ENCODE data around the gene ADAMTS12.
"Not testable (repeated sequence)": the region's sequence is repeated elsewhere in the genome, so short reads cannot be mapped to it uniquely, and the experiment has no call there.

Gene ADAMTS12

GRCh38 chr5:33549982-33550567, 341.7 kb downstream of the ADAMTS12 start:
- H3K9me3 Mint-ChIP-seq (ENCODE audit: low read depth) = peaks cover 7% of the 10 kb centered on the region
- peaks cover 11% of the 10 kb centered on the region for H3K27me3 Mint-ChIP-seq
- H3K36me3 Mint-ChIP-seq = no peaks in the 10 kb centered on the region
- no peak overlapping the region for H3K4me3 Mint-ChIP-seq
- no peaks in the 10 kb centered on the region for H3K4me1 Mint-ChIP-seq (ENCODE audit: low read depth)
- H3K27ac Mint-ChIP-seq = no peak overlapping the region

- H3K4me3 Mint-ChIP-seq; H3K4me1 Mint-ChIP-seq (ENCODE audit: low read depth); H3K27me3 Mint-ChIP-seq; H3K27ac Mint-ChIP-seq; H3K9me3 Mint-ChIP-seq (ENCODE audit: low read depth); H3K36me3 Mint-ChIP-seq: not testable (repeated sequence)
These were observed 352.0 kb downstream of the ADAMTS12 start for GRCh38 chr5:33539790-33540189.

- H3K9me3 Mint-ChIP-seq (ENCODE audit: low read depth) = no peaks in the 10 kb centered on the region
- H3K4me3 Mint-ChIP-seq = no peak overlapping the region
- no peak overlapping the region for H3K27ac Mint-ChIP-seq
- H3K36me3 Mint-ChIP-seq = no peaks in the 10 kb centered on the region
- no peaks in the 10 kb centered on the region for H3K4me1 Mint-ChIP-seq (ENCODE audit: low read depth)
- peaks cover 5% of the 10 kb centered on the region for H3K27me3 Mint-ChIP-seq
These were observed 352.6 kb downstream of the ADAMTS12 start for GRCh38 chr5:33539212-33539611.

- H3K4me3 Mint-ChIP-seq = no peak overlapping the region
- H3K4me1 Mint-ChIP-seq (ENCODE audit: low read depth) = no peaks in the 10 kb centered on the region
- H3K27ac Mint-ChIP-seq = no peak overlapping the region
- H3K9me3 Mint-ChIP-seq (ENCODE audit: low read depth) = no peaks in the 10 kb centered on the region
- peaks cover 5% of the 10 kb centered on the region for H3K27me3 Mint-ChIP-seq
- H3K36me3 Mint-ChIP-seq = no peaks in the 10 kb centered on the region
These were observed 353.6 kb downstream of the ADAMTS12 start for GRCh38 chr5:33538201-33538600.

- H3K27ac Mint-ChIP-seq = no peak overlapping the region
- H3K9me3 Mint-ChIP-seq (ENCODE audit: low read depth) = no peaks in the 10 kb centered on the region
- no peaks in the 10 kb centered on the region for H3K4me1 Mint-ChIP-seq (ENCODE audit: low read depth)
- peaks cover 5% of the 10 kb centered on the region for H3K27me3 Mint-ChIP-seq
- H3K36me3 Mint-ChIP-seq = no peaks in the 10 kb centered on the region
- no peak overlapping the region for H3K4me3 Mint-ChIP-seq
These were observed 354.6 kb downstream of the ADAMTS12 start for GRCh38 chr5:33537240-33537639.

GRCh38 chr5:33536802-33537201, 355.0 kb downstream of the ADAMTS12 start:
- H3K4me1 Mint-ChIP-seq (ENCODE audit: low read depth) = no peaks in the 10 kb centered on the region
- no peaks in the 10 kb centered on the region for H3K9me3 Mint-ChIP-seq (ENCODE audit: low read depth)
- H3K27ac Mint-ChIP-seq = no peak overlapping the region
- no peaks in the 10 kb centered on the region for H3K36me3 Mint-ChIP-seq
- peaks cover 5% of the 10 kb centered on the region for H3K27me3 Mint-ChIP-seq
- H3K4me3 Mint-ChIP-seq = no peak overlapping the region

GRCh38 chr5:33531824-33532223, 360.0 kb downstream of the ADAMTS12 start:
- Mint-ChIP-seq H3K36me3 (no peaks in the 10 kb centered on the region), H3K9me3 (ENCODE audit: low read depth) (no peaks in the 10 kb centered on the region), H3K27ac (no peak overlapping the region), H3K4me3 (no peak overlapping the region), H3K27me3 (peaks cover 3% of the 10 kb centered on the region), H3K4me1 (ENCODE audit: low read depth) (no peaks in the 10 kb centered on the region)

GRCh38 chr5:33531037-33531298, 360.8 kb downstream of the ADAMTS12 start:
- Mint-ChIP-seq H3K4me3 (no peak overlapping the region), H3K9me3 (ENCODE audit: low read depth) (no peaks in the 10 kb centered on the region), H3K4me1 (ENCODE audit: low read depth) (no peaks in the 10 kb centered on the region), H3K27ac (no peak overlapping the region), H3K36me3 (no peaks in the 10 kb centered on the region), H3K27me3 (peaks cover 3% of the 10 kb centered on the region)

- peaks cover 1% of the 10 kb centered on the region for H3K27me3 Mint-ChIP-seq
- H3K4me1 Mint-ChIP-seq (ENCODE audit: low read depth) = no peaks in the 10 kb centered on the region
- no peak overlapping the region for H3K4me3 Mint-ChIP-seq
- no peaks in the 10 kb centered on the region for H3K9me3 Mint-ChIP-seq (ENCODE audit: low read depth)
- no peak overlapping the region for H3K27ac Mint-ChIP-seq
- H3K36me3 Mint-ChIP-seq = no peaks in the 10 kb centered on the region
These were observed 361.4 kb downstream of the ADAMTS12 start for GRCh38 chr5:33530183-33531036.

GRCh38 chr5:33527696-33528095, 364.1 kb downstream of the ADAMTS12 start:
- Mint-ChIP-seq H3K27ac (no peak overlapping the region), H3K36me3 (no peaks in the 10 kb centered on the region), H3K4me3 (no peak overlapping the region), H3K4me1 (ENCODE audit: low read depth) (no peaks in the 10 kb centered on the region), H3K9me3 (ENCODE audit: low read depth) (no peaks in the 10 kb centered on the region), H3K27me3 (no peaks in the 10 kb centered on the region)

- Mint-ChIP-seq H3K27ac (no peak overlapping the region), H3K27me3 (no peaks in the 10 kb centered on the region), H3K4me3 (no peak overlapping the region), H3K36me3 (no peaks in the 10 kb centered on the region), H3K4me1 (ENCODE audit: low read depth) (no peaks in the 10 kb centered on the region), H3K9me3 (ENCODE audit: low read depth) (peaks cover under 1% of the 10 kb centered on the region)
These were observed 365.0 kb downstream of the ADAMTS12 start for GRCh38 chr5:33526755-33527154.

- Mint-ChIP-seq H3K4me3 (no peak overlapping the region), H3K9me3 (ENCODE audit: low read depth) (peaks cover 5% of the 10 kb centered on the region), H3K27ac (no peak overlapping the region), H3K4me1 (ENCODE audit: low read depth) (no peaks in the 10 kb centered on the region), H3K36me3 (no peaks in the 10 kb centered on the region), H3K27me3 (no peaks in the 10 kb centered on the region)
These were observed 367.3 kb downstream of the ADAMTS12 start for GRCh38 chr5:33524476-33524875.

GRCh38 chr5:33523208-33523771, 368.5 kb downstream of the ADAMTS12 start:
- Mint-ChIP-seq H3K9me3 (ENCODE audit: low read depth) (peaks cover 8% of the 10 kb centered on the region), H3K4me3 (no peak overlapping the region), H3K27me3 (peaks cover 3% of the 10 kb centered on the region), H3K4me1 (ENCODE audit: low read depth) (no peaks in the 10 kb centered on the region), H3K36me3 (no peaks in the 10 kb centered on the region), H3K27ac (no peak overlapping the region)

GRCh38 chr5:33516421-33516820, 375.4 kb downstream of the ADAMTS12 start:
- Mint-ChIP-seq H3K36me3 (no peaks in the 10 kb centered on the region), H3K27ac (no peak overlapping the region), H3K4me3 (no peak overlapping the region), H3K9me3 (ENCODE audit: low read depth) (peaks cover 5% of the 10 kb centered on the region), H3K4me1 (ENCODE audit: low read depth) (no peaks in the 10 kb centered on the region), H3K27me3 (peaks cover 4% of the 10 kb centered on the region)

- not testable (repeated sequence) for H3K4me1 Mint-ChIP-seq (ENCODE audit: low read depth); H3K9me3 Mint-ChIP-seq (ENCODE audit: low read depth); H3K27ac Mint-ChIP-seq; H3K4me3 Mint-ChIP-seq; H3K27me3 Mint-ChIP-seq; H3K36me3 Mint-ChIP-seq
These were observed 376.4 kb downstream of the ADAMTS12 start for GRCh38 chr5:33515366-33515765.

All from activated naive CD8-positive, alpha-beta T cell (primary cell).